IMR-90 (cell line): ENCODE data around the gene MINK1. TPM values are rescaled to one million over a fixed set of nuclear protein-coding genes. Genes with fewer than 3 reads are reported as not detected.
A peak's percentile ranks its signal among the peaks of the same experiment; 100 is the strongest.

Source experiments
- ATAC-seq: fragments of 200-7000 bp; cut with Tn5 transposase; 2 replicates; pipeline ENCODE4 v1.9.1; 2020; ENCODE audit warnings: low read depth, mild to moderate bottlenecking, moderate library complexity
- BruUV-seq: library from RNA; stranded (reverse); fragments of 400-500 nt; replicated peaks from 2 replicates; lab custom pipeline; 2021; lab: Mats Ljungman, UMichigan
- CTCF ChIA-PET: fragments of 300-600 bp; formaldehyde crosslinking; extraction: SDS; loops from one replicate; lab custom pipeline; 2021; ENCODE audit warnings: antibody characterized with exemption; lab: Yijun Ruan, JAX
- POLR2A ChIA-PET: fragments of 300-600 bp; sonication (Branson Sonifier 250); formaldehyde crosslinking; loops from one replicate; lab custom pipeline; 2022; ENCODE audit warnings: antibody characterized with exemption; ENCODE audit not compliant: unreplicated experiment; lab: Charles Lee
- DNase-seq: peaks from one replicate; pipeline ENCODE4 v3.0.0; 2013
- H2AFZ ChIP-seq: replicated peaks from 2 replicates; pipeline ENCODE3; 2013; ENCODE audit warnings: low read length, mild to moderate bottlenecking; ENCODE audit not compliant: poor library complexity
- H2AK5ac ChIP-seq: 2 replicates; pipeline ENCODE4 v1.6.1; 2013; ENCODE audit warnings: low read depth, low read length, inconsistent platforms
- H2AK9ac ChIP-seq: replicated peaks from 2 replicates; pipeline ENCODE3; 2013; ENCODE audit warnings: mild to moderate bottlenecking, low read depth, low read length, moderate library complexity; ENCODE audit not compliant: poor library complexity
- H2BK120ac ChIP-seq: 2 replicates; pipeline ENCODE4 v1.6.1; 2013; ENCODE audit warnings: low read depth, low read length, inconsistent platforms
- H2BK15ac ChIP-seq: 3 replicates; pipeline ENCODE4 v1.6.1; 2013; ENCODE audit warnings: low read depth, low read length, inconsistent platforms
- H2BK20ac ChIP-seq: 2 replicates; pipeline ENCODE4 v1.6.1; 2013; ENCODE audit warnings: low read depth, mild to moderate bottlenecking, inconsistent platforms, low read length, moderate library complexity
- H2BK5ac ChIP-seq: 2 replicates; pipeline ENCODE4 v1.6.1; 2013; ENCODE audit warnings: mild to moderate bottlenecking, low read depth, low read length, inconsistent platforms; ENCODE audit not compliant: poor library complexity, severe bottlenecking
- H3K14ac ChIP-seq: replicated peaks from 2 replicates; pipeline ENCODE4 v1.6.1; 2013; ENCODE audit warnings: low read depth, low read length, inconsistent platforms
- H3K18ac ChIP-seq: 2 replicates; pipeline ENCODE4 v1.6.1; 2013; ENCODE audit warnings: low read depth, low read length, control low read depth
- H3K23ac ChIP-seq: 2 replicates; pipeline ENCODE4 v1.6.1; 2013; ENCODE audit warnings: low read depth, low read length, inconsistent platforms
- H3K27ac ChIP-seq: 2 replicates; pipeline ENCODE4 v1.5.1; 2013; ENCODE audit warnings: mild to moderate bottlenecking, control low read depth, low read length; ENCODE audit not compliant: insufficient read depth
- H3K27me3 ChIP-seq: 2 replicates; pipeline ENCODE4 v1.6.1; 2013; ENCODE audit warnings: low read length; ENCODE audit not compliant: control insufficient read depth, insufficient read depth
- H3K36me3 ChIP-seq: 2 replicates; pipeline ENCODE4 v1.6.1; 2013; ENCODE audit warnings: low read length, mixed read lengths; ENCODE audit not compliant: control insufficient read depth, insufficient read depth
- H3K4ac ChIP-seq: 2 replicates; pipeline ENCODE4 v1.6.1; 2013; ENCODE audit warnings: low read depth, low read length, inconsistent platforms
- H3K4me1 ChIP-seq: 2 replicates; pipeline ENCODE4 v1.6.1; 2013; ENCODE audit warnings: low read length, mixed read lengths; ENCODE audit not compliant: control insufficient read depth, insufficient read depth
- H3K4me2 ChIP-seq: 2 replicates; pipeline ENCODE4 v1.6.1; 2013; ENCODE audit warnings: low read depth, mild to moderate bottlenecking, control low read depth, low read length, moderate library complexity
- H3K4me3 ChIP-seq: 2 replicates; pipeline ENCODE4 v1.5.1; 2013; ENCODE audit warnings: low read depth, mild to moderate bottlenecking, control low read depth, low read length, moderate library complexity; ENCODE audit not compliant: insufficient read depth
- H3K56ac ChIP-seq: 2 replicates; pipeline ENCODE4 v1.6.1; 2013; ENCODE audit warnings: low read length, inconsistent platforms; ENCODE audit not compliant: insufficient read depth; ENCODE audit errors: extremely low read depth
- H3K79me1 ChIP-seq, 2 experiments: 2 replicates each; pipeline ENCODE4 v1.6.1; 2013; ENCODE audit warnings: low read length in 2 of 2, inconsistent platforms in 1 of 2, low read depth in 1 of 2
- H3K9ac ChIP-seq: 2 replicates; pipeline ENCODE4 v1.6.1; 2013; ENCODE audit warnings: low read depth, low read length, control low read depth
- H3K9me1 ChIP-seq: 2 replicates; pipeline ENCODE4 v1.6.1; 2013; ENCODE audit warnings: low read length, inconsistent platforms; ENCODE audit not compliant: insufficient read depth
- H3K9me3 ChIP-seq: 2 replicates; pipeline ENCODE4 v1.6.1; 2013; ENCODE audit warnings: low read length; ENCODE audit not compliant: control insufficient read depth, insufficient read depth
- H4K20me1 ChIP-seq: 2 replicates; pipeline ENCODE4 v1.6.1; 2013; ENCODE audit warnings: low read length, inconsistent platforms; ENCODE audit not compliant: insufficient read depth
- H4K5ac ChIP-seq: 2 replicates; pipeline ENCODE4 v1.6.1; 2013; ENCODE audit warnings: mild to moderate bottlenecking, low read depth, low read length, control low read depth
- H4K8ac ChIP-seq, 2 experiments: 2 replicates each; pipeline ENCODE4 v1.6.1; 2013; ENCODE audit warnings: low read depth in 2 of 2, low read length in 2 of 2, control low read depth in 1 of 2, inconsistent platforms in 1 of 2
- H4K91ac ChIP-seq: 2 replicates; pipeline ENCODE4 v1.6.1; 2013; ENCODE audit warnings: low read depth, low read length, inconsistent platforms; ENCODE audit not compliant: insufficient read depth
- NFE2L2 ChIP-seq: fragments of 150-350 bp; IDR thresholded peaks from 2 replicates; pipeline ENCODE4 v1.6.1; 2016; ENCODE audit warnings: low read depth, mild to moderate bottlenecking, low read length
- POLR2A ChIP-seq: IDR thresholded peaks from 2 replicates; pipeline ENCODE4 v1.6.1; 2012; ENCODE audit warnings: mild to moderate bottlenecking, low read depth, low read length
- WGBS, 2 experiments: methylation state at CpG; one replicate each; pipeline versions ENCODE4 v1.1.5 to v1.1.7; 2013; ENCODE audit warnings: missing lambda C conversion rate in 2 of 2; ENCODE audit not compliant: insufficient read length in 1 of 2; ENCODE audit errors: extremely low coverage in 2 of 2; 5-methylcytosine and 5-hydroxymethylcytosine counted together
- dilution Hi-C: fragments of 300-500 bp; cut with HindIII; formaldehyde crosslinking; loops from one replicate; pipeline ENCODE4 v1.14.3; 2018; ENCODE audit warnings: low sequenced_read_pairs; ENCODE audit not compliant: unreplicated experiment
- in situ Hi-C: fragments of 300-500 bp; cut with MboI; formaldehyde crosslinking; loops from 3 replicates; pipeline ENCODE4 v1.14.3; 2019; ENCODE audit warnings: low sequenced_read_pairs, inconsistent platforms, mixed read lengths
- intact Hi-C: fragments of 100-400 bp; cut with micrococcal nuclease; formaldehyde crosslinking; loops from 2 replicates; pipeline ENCODE4 v1.10.0; 2022
- polyA plus RNA-seq, 3 experiments: library from polyadenylated mRNA; depleted of rRNA; stranded (reverse); fragments of >200 nt; gene quantifications; 2 replicates each; pipeline ENCODE4 v1.2.3, GENCODE V29; 2012; ENCODE audit warnings: low replicate concordance in 1 of 3
- total RNA-seq: library from RNA; depleted of rRNA; stranded (reverse); fragments of >200 nt; gene quantifications from 2 replicates; pipeline ENCODE4 v1.2.3, GENCODE V29; 2012

MINK1 gene
- total and polyA plus RNA-seq, 2 of the 4 experiments (the other 2 are of a cell fraction), result 12.2 to 40.9 TPM

DNA sequence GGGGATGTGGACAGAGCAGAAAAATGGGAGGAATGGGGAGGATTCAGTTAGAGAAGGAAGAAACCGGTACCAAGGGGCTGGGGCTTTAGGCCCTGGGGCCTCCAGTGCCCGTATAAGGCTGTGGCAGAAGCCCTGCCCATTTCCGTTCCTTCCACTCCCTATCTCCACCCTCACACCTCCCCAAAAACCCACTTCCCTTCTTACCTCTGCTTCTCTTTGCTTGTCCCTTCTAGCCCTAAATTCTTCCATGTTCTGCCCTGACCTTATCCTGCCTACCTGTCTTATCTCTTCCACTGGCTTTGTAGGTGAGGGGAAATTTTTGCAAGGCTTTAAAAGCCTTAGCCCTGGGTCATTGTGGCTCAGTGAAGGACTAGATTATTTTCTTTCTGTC, 111.0 kb downstream of the MINK1 start:
- DNase-seq, result no peak
- H4K5ac ChIP-seq, result no peak overlapping the region
- H3K27me3 ChIP-seq, result no peaks in the 10 kb centered on the region
- no peak overlapping the region for H3K56ac ChIP-seq
- peak; percentile 14; the same call in 1 of the 2 replicates for TF ChIP-seq POLR2A
- TF ChIP-seq NFE2L2, result no peak
- CTCF ChIA-PET, result no interaction called here
- H3K14ac ChIP-seq, result no peak overlapping the region
- no peak overlapping the region for H3K9ac ChIP-seq
- no peak overlapping the region for H2BK15ac ChIP-seq
- 0 out of 2 replicates have a peak overlapping the region, but pooled peaks have one; percentile 41 for H3K23ac ChIP-seq
- ATAC-seq, result no peak
- H2BK5ac ChIP-seq, result peak overlapping the region; percentile 22
- POLR2A ChIA-PET, result interaction anchor here (2.2 kb wide), 1 partner anchor 23 kb away, joined by 6 read pairs; the partner anchor contains the start of gene SPAG7
- H3K4ac ChIP-seq, result no peak overlapping the region
- no peak overlapping the region; a peak in 1 of 4 replicates for H4K8ac ChIP-seq
- H3K36me3 ChIP-seq, result peaks cover 41% of the 10 kb centered on the region
- H3K4me1 ChIP-seq, result peaks cover 12% of the 10 kb centered on the region
- BruUV-seq, result no TSS peak
- no peak overlapping the region for H2AFZ ChIP-seq
- peaks cover 14 to 49% of the 10 kb centered on the region in 2 experiments; a peak in 3 of 4 replicates for H3K79me1 ChIP-seq
- intact Hi-C loops, result no loop called here
- H2AK5ac ChIP-seq, result no peak overlapping the region
- no peak overlapping the region for H3K4me2 ChIP-seq
- no peak overlapping the region for H2BK120ac ChIP-seq
- H3K9me3 ChIP-seq, result no peaks in the 10 kb centered on the region
- no CpG with 5 or more reads among the region's 3 CpGs for WGBS, 2 experiments
- no peak overlapping the region for H2BK20ac ChIP-seq
- no peak overlapping the region for H4K91ac ChIP-seq
- H2AK9ac ChIP-seq, result no peak overlapping the region
- H3K27ac ChIP-seq, result no peak overlapping the region
- peaks cover 7% of the 10 kb centered on the region; the same call in 1 of the 2 replicates for H3K9me1 ChIP-seq
- in situ Hi-C loops, result no loop called here
- H3K18ac ChIP-seq, result no peak overlapping the region
- dilution Hi-C loops, result no loop called here
- peaks cover 68% of the 10 kb centered on the region for H4K20me1 ChIP-seq
- no peak overlapping the region for H3K4me3 ChIP-seq
